ENCODE data around the gene KCNQ2.

DNA sequence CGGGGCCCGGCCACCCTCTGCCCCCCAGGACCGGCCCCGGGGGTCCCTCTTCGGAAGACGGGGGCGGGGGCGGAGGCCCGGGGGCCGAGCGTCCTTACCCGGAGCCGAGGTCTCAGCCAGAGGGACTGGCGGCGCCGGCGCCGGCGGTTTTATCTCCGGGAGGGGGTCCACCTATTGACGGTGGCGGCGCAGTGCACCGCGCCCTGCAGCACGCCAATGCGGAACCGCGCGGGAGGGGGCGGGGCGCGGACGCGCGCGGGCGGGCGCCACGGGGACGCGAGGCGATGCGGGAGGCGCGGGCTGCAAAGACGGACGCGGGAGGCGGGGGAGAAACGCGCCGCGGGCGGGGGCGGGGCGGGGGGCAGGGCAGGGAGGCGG, 26.5 kb upstream of the KCNQ2 start, which contains the start of gene EEF1A2:
- TF ChIP-seq, protein P1, sequence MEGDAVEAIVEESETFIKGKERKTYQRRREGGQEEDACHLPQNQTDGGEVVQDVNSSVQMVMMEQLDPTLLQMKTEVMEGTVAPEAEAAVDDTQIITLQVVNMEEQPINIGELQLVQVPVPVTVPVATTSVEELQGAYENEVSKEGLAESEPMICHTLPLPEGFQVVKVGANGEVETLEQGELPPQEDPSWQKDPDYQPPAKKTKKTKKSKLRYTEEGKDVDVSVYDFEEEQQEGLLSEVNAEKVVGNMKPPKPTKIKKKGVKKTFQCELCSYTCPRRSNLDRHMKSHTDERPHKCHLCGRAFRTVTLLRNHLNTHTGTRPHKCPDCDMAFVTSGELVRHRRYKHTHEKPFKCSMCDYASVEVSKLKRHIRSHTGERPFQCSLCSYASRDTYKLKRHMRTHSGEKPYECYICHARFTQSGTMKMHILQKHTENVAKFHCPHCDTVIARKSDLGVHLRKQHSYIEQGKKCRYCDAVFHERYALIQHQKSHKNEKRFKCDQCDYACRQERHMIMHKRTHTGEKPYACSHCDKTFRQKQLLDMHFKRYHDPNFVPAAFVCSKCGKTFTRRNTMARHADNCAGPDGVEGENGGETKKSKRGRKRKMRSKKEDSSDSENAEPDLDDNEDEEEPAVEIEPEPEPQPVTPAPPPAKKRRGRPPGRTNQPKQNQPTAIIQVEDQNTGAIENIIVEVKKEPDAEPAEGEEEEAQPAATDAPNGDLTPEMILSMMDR (IDR thresholded peaks at IDR 0.05; ENCODE audit: low read length): peak; percentile 17; the same call in 1 of the 2 replicates
- no peak for TF ChIP-seq EZH2 (IDR thresholded peaks at IDR 0.05; ENCODE audit: borderline replicate concordance, low read length)
